ENCODE results near the gene SETDB1. TPM values are rescaled to one million over a fixed set of nuclear protein-coding genes. Genes with fewer than 3 reads are reported as not detected.

SETDB1 gene
- total and polyA plus RNA-seq, 2 of the 13 experiments (the other 11 are each of a cell fraction or from before 2014, with no cell fraction given), result 33.1 to 34.6 TPM

DNA sequence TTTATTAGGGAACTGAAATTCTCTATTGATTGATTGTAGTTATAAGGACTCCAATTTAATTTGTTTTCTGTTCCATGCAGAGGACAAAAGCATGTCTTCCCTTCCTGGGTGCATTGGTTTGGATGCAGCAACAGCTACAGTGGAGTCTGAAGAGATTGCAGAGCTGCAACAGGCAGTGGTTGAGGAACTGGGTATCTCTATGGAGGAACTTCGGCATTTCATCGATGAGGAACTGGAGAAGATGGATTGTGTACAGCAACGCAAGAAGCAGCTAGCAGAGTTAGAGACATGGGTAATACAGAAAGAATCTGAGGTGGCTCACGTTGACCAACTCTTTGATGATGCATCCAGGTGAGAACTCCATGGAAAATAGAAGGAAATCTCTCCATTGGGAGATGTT is 1.5 kb downstream of the SETDB1 start (continued):
- TF ChIP-seq, protein P1, sequence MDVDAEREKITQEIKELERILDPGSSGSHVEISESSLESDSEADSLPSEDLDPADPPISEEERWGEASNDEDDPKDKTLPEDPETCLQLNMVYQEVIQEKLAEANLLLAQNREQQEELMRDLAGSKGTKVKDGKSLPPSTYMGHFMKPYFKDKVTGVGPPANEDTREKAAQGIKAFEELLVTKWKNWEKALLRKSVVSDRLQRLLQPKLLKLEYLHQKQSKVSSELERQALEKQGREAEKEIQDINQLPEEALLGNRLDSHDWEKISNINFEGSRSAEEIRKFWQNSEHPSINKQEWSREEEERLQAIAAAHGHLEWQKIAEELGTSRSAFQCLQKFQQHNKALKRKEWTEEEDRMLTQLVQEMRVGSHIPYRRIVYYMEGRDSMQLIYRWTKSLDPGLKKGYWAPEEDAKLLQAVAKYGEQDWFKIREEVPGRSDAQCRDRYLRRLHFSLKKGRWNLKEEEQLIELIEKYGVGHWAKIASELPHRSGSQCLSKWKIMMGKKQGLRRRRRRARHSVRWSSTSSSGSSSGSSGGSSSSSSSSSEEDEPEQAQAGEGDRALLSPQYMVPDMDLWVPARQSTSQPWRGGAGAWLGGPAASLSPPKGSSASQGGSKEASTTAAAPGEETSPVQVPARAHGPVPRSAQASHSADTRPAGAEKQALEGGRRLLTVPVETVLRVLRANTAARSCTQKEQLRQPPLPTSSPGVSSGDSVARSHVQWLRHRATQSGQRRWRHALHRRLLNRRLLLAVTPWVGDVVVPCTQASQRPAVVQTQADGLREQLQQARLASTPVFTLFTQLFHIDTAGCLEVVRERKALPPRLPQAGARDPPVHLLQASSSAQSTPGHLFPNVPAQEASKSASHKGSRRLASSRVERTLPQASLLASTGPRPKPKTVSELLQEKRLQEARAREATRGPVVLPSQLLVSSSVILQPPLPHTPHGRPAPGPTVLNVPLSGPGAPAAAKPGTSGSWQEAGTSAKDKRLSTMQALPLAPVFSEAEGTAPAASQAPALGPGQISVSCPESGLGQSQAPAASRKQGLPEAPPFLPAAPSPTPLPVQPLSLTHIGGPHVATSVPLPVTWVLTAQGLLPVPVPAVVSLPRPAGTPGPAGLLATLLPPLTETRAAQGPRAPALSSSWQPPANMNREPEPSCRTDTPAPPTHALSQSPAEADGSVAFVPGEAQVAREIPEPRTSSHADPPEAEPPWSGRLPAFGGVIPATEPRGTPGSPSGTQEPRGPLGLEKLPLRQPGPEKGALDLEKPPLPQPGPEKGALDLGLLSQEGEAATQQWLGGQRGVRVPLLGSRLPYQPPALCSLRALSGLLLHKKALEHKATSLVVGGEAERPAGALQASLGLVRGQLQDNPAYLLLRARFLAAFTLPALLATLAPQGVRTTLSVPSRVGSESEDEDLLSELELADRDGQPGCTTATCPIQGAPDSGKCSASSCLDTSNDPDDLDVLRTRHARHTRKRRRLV (CRISPR knock-in tag; IDR thresholded peaks at IDR 0.05), result no peak
- TF ChIP-seq ZNF251 (CRISPR knock-in tag; IDR thresholded peaks at IDR 0.05) (no peak), CEBPG (CRISPR knock-in tag; IDR thresholded peaks at IDR 0.05) (no peak)

DNA sequence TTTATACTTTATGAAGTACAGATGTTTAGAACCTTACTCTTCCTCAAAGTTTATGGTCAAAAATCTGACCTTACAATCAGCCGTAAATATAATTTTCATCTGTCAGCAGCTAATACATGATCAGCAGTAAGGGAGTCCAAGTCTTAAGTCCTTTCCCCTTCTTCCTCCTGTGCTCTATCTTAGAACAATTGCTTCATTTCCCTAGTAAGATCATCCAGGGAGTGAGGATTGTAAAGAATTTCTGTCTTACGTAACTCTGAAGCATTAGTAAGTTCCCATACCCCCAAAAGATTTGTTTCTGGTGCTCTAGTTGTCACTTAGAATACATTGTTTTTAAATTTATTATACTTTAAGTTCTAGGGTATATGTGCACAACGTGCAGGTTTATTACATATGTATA is 2.1 kb downstream of the SETDB1 start:
- Histone ChIP-seq H3K36me3 (replicated peaks in 1 of 2; ENCODE audit: control insufficient read depth in 1 of 2, insufficient read depth in 2 of 2, low read length in 2 of 2) (peaks cover 4 to 32% of the 10 kb centered on the region in 2 experiments; a peak in 4 of 5 replicates), H4K20me1 (ENCODE audit: insufficient read depth, low read length) (no peaks in the 10 kb centered on the region), H2AFZ (ENCODE audit: low read length) (no peak overlapping the region), H3K4me1 (ENCODE audit: insufficient read depth, low read length) (peaks cover 15% of the 10 kb centered on the region), H3K27ac (ENCODE audit: extremely low read length, insufficient read depth, low read length) (no peak overlapping the region), H3K4me3 (replicated peaks in 1 of 3; ENCODE audit: insufficient read depth in 1 of 3, low read depth in 2 of 3, low read length in 3 of 3) (no peak overlapping the region), H3K79me2 (ENCODE audit: insufficient read depth, low read length) (peaks cover 17% of the 10 kb centered on the region), H3K9me3 (ENCODE audit: low read length) (no peaks in the 10 kb centered on the region; the same call in 1 of the 2 replicates), H3K27me3 (ENCODE audit: control insufficient read depth in 1 of 2, insufficient read depth in 2 of 2, low read length in 2 of 2) (no peaks in the 10 kb centered on the region), H3K4me2 (ENCODE audit: low read depth, low read length) (no peak overlapping the region), H3K9ac (ENCODE audit: insufficient read depth, low read depth, low read length) (no peak overlapping the region)
- in situ Hi-C loops (cut with HindIII; ENCODE audit: extremely low pct_ligation_motif_present, low pct_unique_long_range_greater_than_20kb) (no loop called here), intact Hi-C loops (cut with micrococcal nuclease; ENCODE audit: unreplicated experiment) (loop anchor here (10.0 kb wide), 1 partner anchor 103 kb away; no protein-coding TSS in a partner anchor)
- POLR2A ChIA-PET, result interaction anchor here (0.6 to 3.9 kb wide), 3 partner anchors 43 to 57 kb away, joined by 3 to 17 read pairs (median 15); partner anchors contain the start of gene ANXA9
- FAIRE-seq (no peak), DNase-seq (ENCODE audit: low spot score) (no peak), ATAC-seq (no peak)
- TF ChIP-seq POLR2G (IDR thresholded peaks at IDR 0.05; ENCODE audit: low read depth, low read length) (no peak), KAT2B (IDR thresholded peaks at IDR 0.05; ENCODE audit: borderline replicate concordance, low read depth, low read length) (no peak), RFX1 (IDR thresholded peaks at IDR 0.05) (no peak), ZNF484 (CRISPR knock-in tag; IDR thresholded peaks at IDR 0.05; ENCODE audit: borderline replicate concordance, low read depth) (no peak), GTF3A (CRISPR knock-in tag; conservative IDR thresholded peaks at IDR 0.05) (no peak), AHR (CRISPR knock-in tag; IDR thresholded peaks at IDR 0.05) (no peak), ZNF234 (CRISPR knock-in tag; conservative IDR thresholded peaks at IDR 0.05) (no peak), SNAI1 (CRISPR knock-in tag; IDR thresholded peaks at IDR 0.05; ENCODE audit: borderline replicate concordance) (no peak), KLF12 (CRISPR knock-in tag; IDR thresholded peaks at IDR 0.05; ENCODE audit: borderline replicate concordance) (no peak), ZNF619 (CRISPR knock-in tag; IDR thresholded peaks at IDR 0.05) (no peak), CHD4 (IDR thresholded peaks at IDR 0.05; ENCODE audit: borderline replicate concordance, low read length) (no peak), TCF7 (IDR thresholded peaks at IDR 0.05; ENCODE audit: low read depth) (no peak), TAF1 (CRISPR knock-in tag; IDR thresholded peaks at IDR 0.05) (no peak), ZNF205 (CRISPR knock-in tag; IDR thresholded peaks at IDR 0.05) (no peak), ZNF556 (CRISPR knock-in tag; IDR thresholded peaks at IDR 0.05; ENCODE audit: borderline replicate concordance) (no peak), ZNF251 (CRISPR knock-in tag; IDR thresholded peaks at IDR 0.05) (no peak)
- TF ChIP-seq, protein P2, sequence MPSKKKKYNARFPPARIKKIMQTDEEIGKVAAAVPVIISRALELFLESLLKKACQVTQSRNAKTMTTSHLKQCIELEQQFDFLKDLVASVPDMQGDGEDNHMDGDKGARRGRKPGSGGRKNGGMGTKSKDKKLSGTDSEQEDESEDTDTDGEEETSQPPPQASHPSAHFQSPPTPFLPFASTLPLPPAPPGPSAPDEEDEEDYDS (CRISPR knock-in tag; IDR thresholded peaks at IDR 0.05), result no peak
- CTCF ChIA-PET (ENCODE audit: low intra/inter-chr PET ratio, low total read pairs), result no interaction called here
- BruUV-seq (replicated peaks), result no TSS peak
- WGBS (ENCODE audit: low lambda C conversion rate), result 97% methylated on average over 3 of the region's 3 CpGs
